SK-N-SH (cell line): ENCODE data around the gene RBM4B. TPM values are rescaled to one million over a fixed set of nuclear protein-coding genes. Genes with fewer than 3 reads are reported as not detected.
"Not testable (repeated sequence)": the region's sequence is repeated elsewhere in the genome, so short reads cannot be mapped to it uniquely, and the experiment has no call there.

ENCODE experiments used
- CTCF ChIA-PET: fragments of 300-600, 350-600 bp; formaldehyde crosslinking; extraction: SDS; loops from one replicate; lab custom pipeline; 2021; lab: Yijun Ruan, JAX
- POLR2A ChIA-PET: fragments of 350-600 bp; sonication (Branson Sonifier 250); formaldehyde crosslinking; extraction: SDS; loops from one replicate; lab custom pipeline; 2020; ENCODE audit warnings: antibody characterized with exemption, inconsistent platforms; lab: Yijun Ruan, JAX
- DNase-seq: peaks from one replicate; pipeline ENCODE4 v3.0.0; 2012
- H2AFZ ChIP-seq: fragments of 200-600 bp; sonication (generic); 2 replicates; pipeline ENCODE4 v1.8.1; 2016; ENCODE audit warnings: antibody characterized with exemption, mild to moderate bottlenecking, low read depth
- H3F3A ChIP-seq: fragments of 200-600 bp; sonication (generic); replicated peaks from 2 replicates; pipeline ENCODE3; 2016; ENCODE audit warnings: antibody characterized with exemption, mild to moderate bottlenecking; ENCODE audit not compliant: insufficient read depth
- H3K27ac ChIP-seq, 2 experiments: fragments of 200-500 bp in 1 of 2; fragments of 200-600 bp in 1 of 2; sonication (Bioruptor generic) in 1 of 2; sonication (generic), shearing (Covaris generic) in 1 of 2; 2 replicates each; pipeline versions ENCODE4 v1.5.1 to v1.6.1; 2014 to 2016; ENCODE audit warnings: low read depth in 2 of 2, inconsistent platforms in 1 of 2, low read length in 1 of 2, mild to moderate bottlenecking in 1 of 2, mixed read lengths in 1 of 2
- H3K27me3 ChIP-seq: fragments of 200-600 bp; sonication (generic), shearing (Covaris generic); 2 replicates; pipeline ENCODE4 v1.6.1; 2016; ENCODE audit warnings: mixed run types; ENCODE audit not compliant: insufficient read depth
- H3K36me3 ChIP-seq, 2 experiments: fragments of 200-500 bp in 1 of 2; fragments of 200-600 bp in 1 of 2; sonication (Bioruptor generic) in 1 of 2; sonication (generic) in 1 of 2; replicated peaks in 1 of 2; 2 replicates each; pipeline versions ENCODE3 to v1.5.1; 2014 to 2016; ENCODE audit warnings: low read length in 1 of 2, mild to moderate bottlenecking in 1 of 2; ENCODE audit not compliant: insufficient read depth in 2 of 2, control insufficient read depth in 1 of 2
- H3K4me1 ChIP-seq, 2 experiments: fragments of 200-500 bp in 1 of 2; fragments of 200-600 bp in 1 of 2; sonication (Bioruptor generic) in 1 of 2; sonication (generic), shearing (Covaris generic) in 1 of 2; 2 replicates each; pipeline versions ENCODE4 v1.5.1 to v1.6.1; 2014 to 2016; ENCODE audit warnings: low read depth in 1 of 2, low read length in 1 of 2, mixed run types in 1 of 2; ENCODE audit not compliant: insufficient read depth in 2 of 2, control insufficient read depth in 1 of 2
- H3K4me2 ChIP-seq: fragments of 200-600 bp; sonication (generic), shearing (Covaris generic); 2 replicates; pipeline ENCODE4 v1.6.1; 2017; ENCODE audit warnings: mixed run types
- H3K4me3 ChIP-seq, 2 experiments: fragments of 200-500 bp in 1 of 2; fragments of 200-600 bp in 1 of 2; sonication (Bioruptor generic) in 1 of 2; sonication (generic), shearing (Covaris generic) in 1 of 2; 2 replicates each; pipeline versions ENCODE4 v1.5.1 to v1.8.1; 2014 to 2016; ENCODE audit warnings: low read depth in 2 of 2, inconsistent platforms in 1 of 2, low read length in 1 of 2, mild to moderate bottlenecking in 1 of 2, mixed read lengths in 1 of 2, moderate library complexity in 1 of 2
- H3K79me2 ChIP-seq: fragments of 200-600 bp; sonication (generic); 2 replicates; pipeline ENCODE4 v1.8.1; 2017; ENCODE audit warnings: mild to moderate bottlenecking; ENCODE audit not compliant: insufficient read depth
- H3K9ac ChIP-seq: fragments of 200-600 bp; sonication (generic); 2 replicates; pipeline ENCODE4 v1.6.1; 2017; ENCODE audit warnings: mixed run types
- H3K9me2 ChIP-seq: fragments of 200-600 bp; sonication (generic); 2 replicates; pipeline ENCODE4 v1.6.1; 2017; ENCODE audit warnings: mixed run types
- H3K9me3 ChIP-seq: fragments of 200-600 bp; sonication (generic); 2 replicates; pipeline ENCODE4 v1.6.1; 2017; ENCODE audit warnings: mixed run types, mild to moderate bottlenecking, moderate library complexity
- H4K20me1 ChIP-seq: fragments of 200-600 bp; sonication (generic); 2 replicates; pipeline ENCODE4 v1.6.1; 2017; ENCODE audit warnings: mild to moderate bottlenecking, mixed run types; ENCODE audit not compliant: insufficient read depth
- CTCF ChIP-seq: fragments of 200-600 bp; sonication (generic); IDR thresholded peaks from 2 replicates; pipeline ENCODE4 v1.6.1; 2017; ENCODE audit warnings: antibody characterized with exemption, mild to moderate bottlenecking, moderate library complexity
- EP300 ChIP-seq, 2 experiments: IDR thresholded peaks; 2 replicates each; pipeline versions ENCODE4 v1.4.0 to v1.6.1; 2012; ENCODE audit warnings: borderline replicate concordance in 1 of 2, low read depth in 1 of 2, low read length in 1 of 2
- EZH2phosphoT487 ChIP-seq: fragments of 200-600 bp; sonication (generic); IDR thresholded peaks from 2 replicates; pipeline ENCODE4 v1.6.1; 2017; ENCODE audit warnings: low read depth, mixed run types, mild to moderate bottlenecking, antibody characterized with exemption, moderate library complexity, borderline replicate concordance
- NFIC ChIP-seq: IDR thresholded peaks from 2 replicates; pipeline ENCODE4 v1.4.0; 2012; ENCODE audit warnings: borderline replicate concordance
- RAD21 ChIP-seq: IDR thresholded peaks from 2 replicates; pipeline ENCODE4 v1.6.1; 2012; ENCODE audit warnings: mild to moderate bottlenecking, low read length
- WGBS: methylation state at CpG from one replicate; pipeline ENCODE4 v1.1.6; 2017; ENCODE audit warnings: low lambda C conversion rate; 5-methylcytosine and 5-hydroxymethylcytosine counted together
- polyA plus RNA-seq, 3 experiments: library from polyadenylated mRNA; depleted of rRNA; stranded (reverse); fragments of >200 nt; gene quantifications; 2 replicates each; pipeline ENCODE4 v1.2.3, GENCODE V29; 2012

Gene RBM4B
- polyA plus RNA-seq, 1 of the 3 experiments (the other 2 are of a cell fraction) = 31.1 TPM

GRCh38 chr11:66641834-66642233, 35.9 kb downstream of the RBM4B start:
- CTCF ChIA-PET = interaction anchor here (1.3 to 1.8 kb wide), 3 partner anchors 11 to 64 kb away, joined by 3 to 5 read pairs (median 4); partner anchors contain the start of gene RBM4B

DNA sequence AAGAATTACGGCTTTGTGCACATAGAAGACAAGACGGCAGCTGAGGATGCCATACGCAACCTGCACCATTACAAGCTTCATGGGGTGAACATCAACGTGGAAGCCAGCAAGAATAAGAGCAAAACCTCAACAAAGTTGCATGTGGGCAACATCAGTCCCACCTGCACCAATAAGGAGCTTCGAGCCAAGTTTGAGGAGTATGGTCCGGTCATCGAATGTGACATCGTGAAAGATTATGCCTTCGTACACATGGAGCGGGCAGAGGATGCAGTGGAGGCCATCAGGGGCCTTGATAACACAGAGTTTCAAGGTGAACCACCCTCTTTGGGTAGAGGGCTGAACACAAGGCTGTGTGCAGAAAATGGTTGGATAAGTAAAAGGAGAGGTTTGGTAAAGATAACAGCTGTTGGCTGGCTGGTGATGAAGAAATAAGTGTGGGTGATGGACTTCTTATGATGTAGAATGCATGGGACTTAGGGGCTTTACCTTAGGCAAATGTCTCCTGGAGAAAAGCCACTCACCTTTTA, 37.8 kb downstream of the RBM4B start:
- Histone ChIP-seq H3K36me3 (peaks cover 50 to 52% of the 10 kb centered on the region in 2 experiments), H3F3A (peaks cover 28% of the 10 kb centered on the region), H3K79me2 (peaks cover 97% of the 10 kb centered on the region), H3K4me3 (peak overlapping the region; percentile 75 to 97), H4K20me1 (peaks cover 63% of the 10 kb centered on the region), H3K9ac (peak overlapping the region; percentile 96; the same call in 1 of the 2 replicates), H3K4me1 (peaks cover 43 to 52% of the 10 kb centered on the region in 2 experiments), H3K4me2 (peak overlapping the region; percentile 83)
- ChIA-PET POLR2A (interaction anchor here (1.7 to 2.6 kb wide), 2 partner anchors 10 to 38 kb away, joined by 6 to 15 read pairs; partner anchors contain the start of gene RBM4B), CTCF (interaction anchor here (1.2 to 1.7 kb wide), 2 partner anchors 38 to 336 kb away, joined by 3 to 5 read pairs; partner anchors contain the start of gene RBM4B)
- WGBS = 40% methylated on average over 9 of the region's 10 CpGs
- H3K27ac ChIP-seq, H2AFZ ChIP-seq, H3K9me3 ChIP-seq, DNase-seq, H3K27me3 ChIP-seq, H3K9me2 ChIP-seq: not testable (repeated sequence)

More at GRCh38 chr11:66641834-66642233, 35.9 kb downstream of the RBM4B start:
- no peak overlapping the region for H2AFZ ChIP-seq
- peaks cover 43 to 56% of the 10 kb centered on the region in 2 experiments for H3K4me1 ChIP-seq
- H3K9me3 ChIP-seq = no peaks in the 10 kb centered on the region
- no peaks in the 10 kb centered on the region for H3K9me2 ChIP-seq
- H3K9ac ChIP-seq = peak overlapping the region; percentile 96; the same call in 1 of the 2 replicates
- H3K4me2 ChIP-seq = peak overlapping the region; percentile 83
- TF ChIP-seq EP300 (IDR thresholded peaks at IDR 0.05; ENCODE audit: borderline replicate concordance in 1 of 2, low read depth in 1 of 2, low read length in 1 of 2) (no peak), RAD21 (no peak), NFIC (0 out of 2 replicates have a peak, but pooled peaks have one; percentile 23), EZH2phosphoT487 (no peak)
- H3K4me3 ChIP-seq = peak overlapping the region; percentile 75 to 97
- H3F3A ChIP-seq = peaks cover 15% of the 10 kb centered on the region
- peaks cover 97% of the 10 kb centered on the region for H3K79me2 ChIP-seq
- H3K27me3 ChIP-seq = no peaks in the 10 kb centered on the region
- WGBS = 14% methylated on average over 3 of the region's 3 CpGs
- peaks cover 82% of the 10 kb centered on the region for H4K20me1 ChIP-seq
- POLR2A ChIA-PET = no interaction called here
- no peak overlapping the region for H3K27ac ChIP-seq
- no peak for DNase-seq
- peaks cover 70 to 71% of the 10 kb centered on the region in 2 experiments for H3K36me3 ChIP-seq

- Histone ChIP-seq H3K4me2 (peak overlapping the region; percentile 83), H3K4me1 (peaks cover 43 to 49% of the 10 kb centered on the region in 2 experiments), H3K79me2 (peaks cover 97% of the 10 kb centered on the region), H3K9me3 (no peaks in the 10 kb centered on the region), H3K4me3 (peak overlapping the region; percentile 75 to 97), H3K9me2 (no peaks in the 10 kb centered on the region), H2AFZ (no peak overlapping the region; the same call in 1 of the 2 replicates), H3K27me3 (no peaks in the 10 kb centered on the region), H3K36me3 (peaks cover 45 to 50% of the 10 kb centered on the region in 2 experiments), H3K27ac (peak overlapping the region; percentile 88 to 94), H3K9ac (peak overlapping the region; percentile 96), H3F3A (peaks cover 31% of the 10 kb centered on the region), H4K20me1 (peaks cover 57% of the 10 kb centered on the region)
- no peak for DNase-seq
- 4% methylated on average over 27 of the region's 27 CpGs for WGBS
- CTCF ChIA-PET = interaction anchor here (0.6 to 0.9 kb wide), 3 partner anchors 30 to 444 kb away, joined by 3 to 4 read pairs (median 3); partner anchors contain the start of gene RBM4B
- 0 out of 2 replicates have a peak, but pooled peaks have one; percentile 8 for TF ChIP-seq CTCF
- TF ChIP-seq EP300 (IDR thresholded peaks at IDR 0.05; ENCODE audit: borderline replicate concordance in 1 of 2, low read depth in 1 of 2, low read length in 1 of 2) = no peak
- POLR2A ChIA-PET = interaction anchor here (1.2 to 2.6 kb wide), 10 partner anchors 9 to 88 kb away, joined by 3 to 15 read pairs (median 6); partner anchors contain the start of gene RBM4B
These were observed 38.4 kb downstream of the RBM4B start for GRCh38 chr11:66639066-66639813.
